Panc1 (cell line): ENCODE data around the gene SLC46A1. TPM values are rescaled to one million over a fixed set of nuclear protein-coding genes. Genes with fewer than 3 reads are reported as not detected.

ENCODE experiments used
- ATAC-seq: fragments of 200-7000 bp; cut with Tn5 transposase; 2 replicates; pipeline ENCODE4 v1.9.1; 2020; ENCODE audit warnings: mild to moderate bottlenecking, moderate library complexity
- BruUV-seq: library from RNA; stranded (reverse); fragments of 400-500 nt; replicated peaks from 2 replicates; lab custom pipeline; 2021; lab: Mats Ljungman, UMichigan
- CTCF ChIA-PET: fragments of 300-600 bp; sonication (Branson Sonifier 250); formaldehyde crosslinking; loops from one replicate; lab custom pipeline; 2022; ENCODE audit warnings: antibody characterized with exemption; lab: Charles Lee
- POLR2A ChIA-PET: fragments of 300-600 bp; sonication (Branson Sonifier 250); formaldehyde crosslinking; loops from one replicate; lab custom pipeline; 2022; ENCODE audit warnings: antibody characterized with exemption; lab: Charles Lee
- DNase-seq: peaks from one replicate; pipeline ENCODE4 v3.0.0-alpha.2; 2010; ENCODE audit warnings: low read depth, low spot score
- H3K27ac ChIP-seq: 2 replicates; pipeline ENCODE4 v1.5.1; 2011; ENCODE audit warnings: mild to moderate bottlenecking, low read length, inconsistent platforms
- H3K27me3 ChIP-seq: fragments of 200-500 bp; sonication (Bioruptor generic); 2 replicates; pipeline ENCODE4 v1.6.0; 2014; ENCODE audit warnings: low read length, inconsistent platforms; ENCODE audit not compliant: control insufficient read depth, insufficient read depth
- H3K36me3 ChIP-seq: fragments of 200-500 bp; sonication (Bioruptor generic); 2 replicates; pipeline ENCODE4 v1.5.1; 2014; ENCODE audit warnings: inconsistent platforms, mild to moderate bottlenecking, low read length, moderate library complexity; ENCODE audit not compliant: control insufficient read depth, insufficient read depth
- H3K4me1 ChIP-seq: 2 replicates; pipeline ENCODE4 v1.5.1; 2011; ENCODE audit warnings: inconsistent platforms, mild to moderate bottlenecking, low read length, moderate library complexity; ENCODE audit not compliant: control insufficient read depth, insufficient read depth
- H3K4me3 ChIP-seq, 2 experiments: 2 replicates each; pipeline ENCODE4 v1.5.1; 2011 to 2012; ENCODE audit warnings: low read depth in 2 of 2, low read length in 2 of 2, mild to moderate bottlenecking in 2 of 2, inconsistent platforms in 1 of 2, moderate library complexity in 1 of 2
- H3K9me3 ChIP-seq: fragments of 200-500 bp; sonication (Bioruptor generic); 2 replicates; pipeline ENCODE4 v1.5.1; 2014; ENCODE audit warnings: low read depth, mild to moderate bottlenecking, inconsistent platforms, low read length, moderate library complexity; ENCODE audit not compliant: control insufficient read depth, insufficient read depth
- POLR2AphosphoS5 ChIP-seq: IDR thresholded peaks from 2 replicates; pipeline ENCODE4 v1.6.1; 2012; ENCODE audit warnings: mild to moderate bottlenecking, low read depth, low read length, moderate library complexity
- SIN3A ChIP-seq: IDR thresholded peaks from 2 replicates; pipeline ENCODE4 v1.6.1; 2012; ENCODE audit warnings: low read depth, mild to moderate bottlenecking, low read length, moderate library complexity, borderline replicate concordance; ENCODE audit not compliant: insufficient read depth
- TCF7L2 ChIP-seq: IDR thresholded peaks from 2 replicates; pipeline ENCODE4 v1.6.1; 2011; ENCODE audit warnings: mild to moderate bottlenecking, low read depth, low read length, inconsistent platforms
- in situ Hi-C: cut with HindIII; loops from 2 replicates; pipeline ENCODE4 v1.10.0; 2016; ENCODE audit warnings: low sequenced_read_pairs, low pct_unique_long_range_greater_than_20kb
- intact Hi-C: fragments of 100-400 bp; cut with micrococcal nuclease; formaldehyde crosslinking; loops from one replicate; pipeline ENCODE4 v1.10.0; 2022; ENCODE audit not compliant: unreplicated experiment
- total RNA-seq: library from RNA; stranded (reverse); gene quantifications from one replicate; pipeline ENCODE4 v1.2.1, GENCODE V29; 2021; ENCODE audit not compliant: unreplicated experiment
- TF ChIP-seq, protein P1 (sequence below), 2 experiments: IDR thresholded peaks; 2 replicates each; pipeline ENCODE4 v1.6.1; 2011 to 2012; ENCODE audit warnings: low read depth in 2 of 2, control low read depth in 1 of 2, low read length in 1 of 2, mild to moderate bottlenecking in 1 of 2, moderate library complexity in 1 of 2; ENCODE audit not compliant: insufficient read depth in 1 of 2
- TF ChIP-seq, protein P2 (sequence below): fragments of 450-650 bp; IDR thresholded peaks from 2 replicates; pipeline ENCODE4 v1.5.1; 2017; ENCODE audit warnings: mild to moderate bottlenecking

Gene SLC46A1
- total RNA-seq, 1 experiment from 2014 or later: 16.9 TPM

DNA sequence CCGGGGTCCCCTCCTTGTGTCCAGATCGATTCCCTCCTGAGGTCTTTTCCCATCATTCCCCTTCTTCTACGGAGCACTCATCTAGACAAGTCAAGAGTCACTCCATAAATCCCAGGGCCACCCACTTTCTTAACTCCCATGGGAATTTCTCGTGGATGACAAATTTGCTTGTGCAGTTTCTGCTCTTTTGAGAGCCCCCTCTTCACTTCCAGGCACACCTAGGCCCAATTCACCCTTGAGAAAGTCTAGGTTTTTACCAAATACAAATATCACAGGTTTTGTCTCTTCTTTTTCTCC, 48.2 kb downstream of the SLC46A1 start:
- ChIA-PET POLR2A (interaction anchor here (0.7 to 1.5 kb wide), 5 partner anchors 9 to 27 kb away, joined by 3 to 9 read pairs (median 4); partner anchors contain the start of genes IFT20, TNFAIP1 and VTN), CTCF (no interaction called here)
- H3K4me1 ChIP-seq: peaks cover 18% of the 10 kb centered on the region
- H3K9me3 ChIP-seq: no peaks in the 10 kb centered on the region
- H3K27me3 ChIP-seq: no peaks in the 10 kb centered on the region
- ATAC-seq (no peak), DNase-seq (no peak)
- peaks cover 15% of the 10 kb centered on the region for H3K36me3 ChIP-seq
- BruUV-seq: no TSS peak
- in situ Hi-C loops (no loop called here), intact Hi-C loops (no loop called here)
- no peak for TF ChIP-seq SIN3A
- TF ChIP-seq, protein P1, sequence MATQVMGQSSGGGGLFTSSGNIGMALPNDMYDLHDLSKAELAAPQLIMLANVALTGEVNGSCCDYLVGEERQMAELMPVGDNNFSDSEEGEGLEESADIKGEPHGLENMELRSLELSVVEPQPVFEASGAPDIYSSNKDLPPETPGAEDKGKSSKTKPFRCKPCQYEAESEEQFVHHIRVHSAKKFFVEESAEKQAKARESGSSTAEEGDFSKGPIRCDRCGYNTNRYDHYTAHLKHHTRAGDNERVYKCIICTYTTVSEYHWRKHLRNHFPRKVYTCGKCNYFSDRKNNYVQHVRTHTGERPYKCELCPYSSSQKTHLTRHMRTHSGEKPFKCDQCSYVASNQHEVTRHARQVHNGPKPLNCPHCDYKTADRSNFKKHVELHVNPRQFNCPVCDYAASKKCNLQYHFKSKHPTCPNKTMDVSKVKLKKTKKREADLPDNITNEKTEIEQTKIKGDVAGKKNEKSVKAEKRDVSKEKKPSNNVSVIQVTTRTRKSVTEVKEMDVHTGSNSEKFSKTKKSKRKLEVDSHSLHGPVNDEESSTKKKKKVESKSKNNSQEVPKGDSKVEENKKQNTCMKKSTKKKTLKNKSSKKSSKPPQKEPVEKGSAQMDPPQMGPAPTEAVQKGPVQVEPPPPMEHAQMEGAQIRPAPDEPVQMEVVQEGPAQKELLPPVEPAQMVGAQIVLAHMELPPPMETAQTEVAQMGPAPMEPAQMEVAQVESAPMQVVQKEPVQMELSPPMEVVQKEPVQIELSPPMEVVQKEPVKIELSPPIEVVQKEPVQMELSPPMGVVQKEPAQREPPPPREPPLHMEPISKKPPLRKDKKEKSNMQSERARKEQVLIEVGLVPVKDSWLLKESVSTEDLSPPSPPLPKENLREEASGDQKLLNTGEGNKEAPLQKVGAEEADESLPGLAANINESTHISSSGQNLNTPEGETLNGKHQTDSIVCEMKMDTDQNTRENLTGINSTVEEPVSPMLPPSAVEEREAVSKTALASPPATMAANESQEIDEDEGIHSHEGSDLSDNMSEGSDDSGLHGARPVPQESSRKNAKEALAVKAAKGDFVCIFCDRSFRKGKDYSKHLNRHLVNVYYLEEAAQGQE (IDR thresholded peaks at IDR 0.05; ENCODE audit: insufficient read depth in 1 of 2, low read depth in 2 of 2, low read length in 1 of 2): no peak
- peak overlapping the region; percentile 96 to 100 for H3K4me3 ChIP-seq
- H3K27ac ChIP-seq: peak overlapping the region; percentile 97

DNA sequence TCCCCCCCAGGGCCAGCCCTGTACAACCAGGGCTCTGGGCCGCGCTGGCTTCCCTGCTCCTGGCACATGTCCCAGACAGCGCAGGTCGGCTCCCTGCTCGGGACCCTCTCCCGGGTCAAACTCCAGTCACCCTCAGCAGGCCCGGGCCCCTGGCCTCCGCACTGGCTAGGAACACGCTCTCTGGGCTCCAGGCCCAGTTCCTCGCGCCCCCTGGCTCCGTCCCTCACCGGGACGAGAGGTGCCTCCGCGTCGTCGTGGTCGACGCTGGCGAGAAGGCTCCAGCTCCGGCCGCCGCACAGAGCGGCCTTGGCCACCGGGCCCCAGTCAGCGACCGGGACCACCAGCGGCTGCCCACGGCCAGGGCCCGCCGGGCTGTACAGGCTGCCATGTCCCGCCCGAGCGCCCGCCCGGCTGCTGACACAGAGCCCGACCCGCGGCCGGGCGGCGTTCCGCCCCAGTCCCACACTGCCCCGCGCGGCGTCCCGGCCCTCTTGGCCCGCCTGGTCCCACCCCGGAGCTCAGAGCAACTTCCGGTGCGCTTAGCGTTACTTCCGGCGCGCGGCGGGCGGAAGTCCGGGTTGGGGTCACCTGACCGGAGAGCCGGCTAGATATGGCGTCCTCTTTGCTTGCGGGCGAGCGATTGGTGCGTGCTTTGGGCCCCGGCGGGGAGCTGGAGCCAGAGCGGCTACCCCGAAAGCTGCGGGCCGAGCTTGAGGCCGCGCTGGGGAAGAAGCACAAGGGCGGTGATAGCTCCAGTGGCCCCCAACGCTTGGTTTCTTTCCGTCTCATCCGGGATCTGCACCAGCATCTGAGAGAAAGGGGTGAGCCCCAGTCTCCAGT, 48.7 kb downstream of the SLC46A1 start, which contains the start of gene POLDIP2:
Gene POLDIP2, minus strand, starts transcription at position 467 of the 840 bp plus-strand sequence. Its CDS starts 79 bp downstream, at position 388.
- ATAC-seq (peak; percentile 100), DNase-seq (peak; percentile 41)
- TF ChIP-seq POLR2AphosphoS5 (peak; percentile 95), SIN3A (peak; percentile 86; the same call in 1 of the 2 replicates), TCF7L2 (0 out of 2 replicates have a peak, but pooled peaks have one; percentile 29)
- TF ChIP-seq, protein P2, sequence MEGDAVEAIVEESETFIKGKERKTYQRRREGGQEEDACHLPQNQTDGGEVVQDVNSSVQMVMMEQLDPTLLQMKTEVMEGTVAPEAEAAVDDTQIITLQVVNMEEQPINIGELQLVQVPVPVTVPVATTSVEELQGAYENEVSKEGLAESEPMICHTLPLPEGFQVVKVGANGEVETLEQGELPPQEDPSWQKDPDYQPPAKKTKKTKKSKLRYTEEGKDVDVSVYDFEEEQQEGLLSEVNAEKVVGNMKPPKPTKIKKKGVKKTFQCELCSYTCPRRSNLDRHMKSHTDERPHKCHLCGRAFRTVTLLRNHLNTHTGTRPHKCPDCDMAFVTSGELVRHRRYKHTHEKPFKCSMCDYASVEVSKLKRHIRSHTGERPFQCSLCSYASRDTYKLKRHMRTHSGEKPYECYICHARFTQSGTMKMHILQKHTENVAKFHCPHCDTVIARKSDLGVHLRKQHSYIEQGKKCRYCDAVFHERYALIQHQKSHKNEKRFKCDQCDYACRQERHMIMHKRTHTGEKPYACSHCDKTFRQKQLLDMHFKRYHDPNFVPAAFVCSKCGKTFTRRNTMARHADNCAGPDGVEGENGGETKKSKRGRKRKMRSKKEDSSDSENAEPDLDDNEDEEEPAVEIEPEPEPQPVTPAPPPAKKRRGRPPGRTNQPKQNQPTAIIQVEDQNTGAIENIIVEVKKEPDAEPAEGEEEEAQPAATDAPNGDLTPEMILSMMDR: no peak
- peak within 1 kb of the TSS; percentile 96 to 100 for H3K4me3 ChIP-seq
- H3K36me3 ChIP-seq: peaks cover 17% of the 10 kb centered on the region
- CTCF ChIA-PET: interaction anchor here (0.6 kb wide), 1 partner anchor 552 kb away, joined by 3 read pairs; no protein-coding TSS in a partner anchor
- H3K9me3 ChIP-seq: no peaks in the 10 kb centered on the region
- H3K27me3 ChIP-seq: no peaks in the 10 kb centered on the region
- POLR2A ChIA-PET: interaction anchor here (0.7 to 1.5 kb wide), 5 partner anchors 9 to 26 kb away, joined by 3 to 9 read pairs (median 4); partner anchors contain the start of genes IFT20, TNFAIP1 and VTN
- in situ Hi-C loops: no loop called here
- intact Hi-C loops: no loop called here
- H3K4me1 ChIP-seq: peaks cover 18% of the 10 kb centered on the region
- peak within 1 kb of the TSS; percentile 97 for H3K27ac ChIP-seq
- BruUV-seq: no TSS peak

DNA sequence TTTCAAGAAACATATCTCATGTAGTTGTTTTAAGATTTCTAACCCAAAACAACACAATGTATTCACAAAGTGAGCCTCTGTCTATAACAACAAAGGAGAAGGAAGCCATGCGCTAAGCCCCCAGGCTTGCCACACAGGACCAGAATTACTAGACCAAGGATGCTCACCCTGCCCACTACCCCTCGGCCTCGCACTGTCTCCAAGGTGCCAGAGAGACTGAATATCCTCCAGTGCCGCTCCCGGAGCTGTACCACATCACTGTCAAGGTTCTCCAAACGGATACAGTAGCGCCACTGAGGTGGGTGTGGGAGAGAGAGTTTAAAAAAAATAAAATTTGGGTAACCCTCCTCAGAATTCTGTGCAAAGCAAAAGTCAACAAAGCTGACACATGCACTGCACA, 55.7 kb downstream of the SLC46A1 start:
- BruUV-seq: no TSS peak
- Histone ChIP-seq H3K27me3 (no peaks in the 10 kb centered on the region), H3K36me3 (peaks cover 20% of the 10 kb centered on the region), H3K4me1 (peaks cover 26% of the 10 kb centered on the region), H3K9me3 (no peaks in the 10 kb centered on the region), H3K4me3 (no peak overlapping the region), H3K27ac (no peak overlapping the region)
- CTCF ChIA-PET: no interaction called here
- ATAC-seq: no peak
- TF ChIP-seq, protein P1 (IDR thresholded peaks at IDR 0.05; ENCODE audit: insufficient read depth in 1 of 2, low read depth in 2 of 2, low read length in 1 of 2): no peak
- no peak for TF ChIP-seq POLR2AphosphoS5
- TF ChIP-seq, protein P2: no peak
- no peak for TF ChIP-seq TCF7L2
- no peak for TF ChIP-seq SIN3A
- in situ Hi-C loops: no loop called here
- intact Hi-C loops: no loop called here
- no peak for DNase-seq
- POLR2A ChIA-PET: no interaction called here
